Stomach (tissue), 4 donors: ENCODE measurements around the gene LSAMP.

Experiments
- EP300 ChIP-seq: sonication (generic); formaldehyde crosslinking; IDR thresholded peaks from one replicate; pipeline ENCODE4 v1.6.1; 2017; ENCODE audit warnings: antibody characterized with exemption
- POLR2A ChIP-seq, 4 donors: fragments of 450-650 bp; IDR thresholded peaks; one replicate each; pipeline ENCODE4 v1.6.1; 2016; ENCODE audit warnings: antibody characterized with exemption in 4 of 4, control low read depth in 2 of 4, mild to moderate bottlenecking in 1 of 4, moderate library complexity in 1 of 4
- POLR2AphosphoS5 ChIP-seq, 3 donors: sonication (generic); formaldehyde crosslinking; IDR thresholded peaks; one replicate each; pipeline ENCODE4 v1.6.1; 2016; ENCODE audit warnings: antibody characterized with exemption in 3 of 3
- TF ChIP-seq, protein P1 (sequence below), 7 experiments: fragments of 450-650 bp in 4 of 7; fragments of 200-600 bp in 3 of 7; sonication (generic) in 3 of 7; IDR thresholded peaks; one replicate each; pipeline ENCODE4 v1.5.1; 2016 to 2019; ENCODE audit warnings: antibody characterized with exemption in 7 of 7, control low read depth in 2 of 7, mild to moderate bottlenecking in 1 of 7

DNA sequence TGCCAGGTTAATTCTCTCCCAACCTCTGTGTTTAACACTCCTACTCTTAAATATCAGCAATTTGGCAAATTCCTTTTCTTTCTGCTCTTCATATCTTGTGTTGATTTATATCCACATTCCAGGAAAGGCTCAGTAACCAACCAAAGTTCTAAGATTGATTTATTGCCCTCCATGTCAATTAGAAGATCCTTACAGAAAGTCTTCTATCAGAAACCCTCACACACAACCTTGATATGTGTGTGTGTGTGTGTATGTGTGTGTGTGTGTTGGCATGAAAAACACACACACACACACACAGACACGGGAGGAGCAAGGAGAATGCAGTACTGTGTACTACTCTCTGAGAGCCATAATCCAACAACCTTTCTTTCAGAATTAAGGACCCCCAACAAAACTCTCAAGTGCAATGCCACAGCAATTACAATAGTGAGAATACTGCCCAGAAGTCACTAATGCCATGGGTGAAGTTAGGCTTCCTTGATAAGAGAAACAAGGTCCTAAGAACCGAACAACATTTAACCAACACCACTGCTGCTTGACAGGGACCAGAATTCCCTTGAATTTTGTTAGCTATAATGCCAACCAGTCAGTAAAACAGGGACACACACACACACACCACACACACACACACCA lies 1.1 kb downstream of the LSAMP start:
- TF ChIP-seq, protein P1, sequence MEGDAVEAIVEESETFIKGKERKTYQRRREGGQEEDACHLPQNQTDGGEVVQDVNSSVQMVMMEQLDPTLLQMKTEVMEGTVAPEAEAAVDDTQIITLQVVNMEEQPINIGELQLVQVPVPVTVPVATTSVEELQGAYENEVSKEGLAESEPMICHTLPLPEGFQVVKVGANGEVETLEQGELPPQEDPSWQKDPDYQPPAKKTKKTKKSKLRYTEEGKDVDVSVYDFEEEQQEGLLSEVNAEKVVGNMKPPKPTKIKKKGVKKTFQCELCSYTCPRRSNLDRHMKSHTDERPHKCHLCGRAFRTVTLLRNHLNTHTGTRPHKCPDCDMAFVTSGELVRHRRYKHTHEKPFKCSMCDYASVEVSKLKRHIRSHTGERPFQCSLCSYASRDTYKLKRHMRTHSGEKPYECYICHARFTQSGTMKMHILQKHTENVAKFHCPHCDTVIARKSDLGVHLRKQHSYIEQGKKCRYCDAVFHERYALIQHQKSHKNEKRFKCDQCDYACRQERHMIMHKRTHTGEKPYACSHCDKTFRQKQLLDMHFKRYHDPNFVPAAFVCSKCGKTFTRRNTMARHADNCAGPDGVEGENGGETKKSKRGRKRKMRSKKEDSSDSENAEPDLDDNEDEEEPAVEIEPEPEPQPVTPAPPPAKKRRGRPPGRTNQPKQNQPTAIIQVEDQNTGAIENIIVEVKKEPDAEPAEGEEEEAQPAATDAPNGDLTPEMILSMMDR (IDR thresholded peaks at IDR 0.05) = no peak
- TF ChIP-seq POLR2A (IDR thresholded peaks at IDR 0.05) (no peak), EP300 (no peak), POLR2AphosphoS5 (IDR thresholded peaks at IDR 0.05) (no peak)
